Embryonic facial prominence (tissue), 1 donor: ENCODE data around the gene FAM53B.
"Not testable (repeated sequence)": the region's sequence is repeated elsewhere in the genome, so short reads cannot be mapped to it uniquely, and the experiment has no call there.

Experiments used
- DNase-seq: peaks from one replicate; pipeline ENCODE4 v3.0.0-alpha.2; 2016; ENCODE audit errors: extremely low spot score

Gene FAM53B, protein sequence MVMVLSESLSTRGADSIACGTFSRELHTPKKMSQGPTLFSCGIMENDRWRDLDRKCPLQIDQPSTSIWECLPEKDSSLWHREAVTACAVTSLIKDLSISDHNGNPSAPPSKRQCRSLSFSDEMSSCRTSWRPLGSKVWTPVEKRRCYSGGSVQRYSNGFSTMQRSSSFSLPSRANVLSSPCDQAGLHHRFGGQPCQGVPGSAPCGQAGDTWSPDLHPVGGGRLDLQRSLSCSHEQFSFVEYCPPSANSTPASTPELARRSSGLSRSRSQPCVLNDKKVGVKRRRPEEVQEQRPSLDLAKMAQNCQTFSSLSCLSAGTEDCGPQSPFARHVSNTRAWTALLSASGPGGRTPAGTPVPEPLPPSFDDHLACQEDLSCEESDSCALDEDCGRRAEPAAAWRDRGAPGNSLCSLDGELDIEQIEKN

DNA sequence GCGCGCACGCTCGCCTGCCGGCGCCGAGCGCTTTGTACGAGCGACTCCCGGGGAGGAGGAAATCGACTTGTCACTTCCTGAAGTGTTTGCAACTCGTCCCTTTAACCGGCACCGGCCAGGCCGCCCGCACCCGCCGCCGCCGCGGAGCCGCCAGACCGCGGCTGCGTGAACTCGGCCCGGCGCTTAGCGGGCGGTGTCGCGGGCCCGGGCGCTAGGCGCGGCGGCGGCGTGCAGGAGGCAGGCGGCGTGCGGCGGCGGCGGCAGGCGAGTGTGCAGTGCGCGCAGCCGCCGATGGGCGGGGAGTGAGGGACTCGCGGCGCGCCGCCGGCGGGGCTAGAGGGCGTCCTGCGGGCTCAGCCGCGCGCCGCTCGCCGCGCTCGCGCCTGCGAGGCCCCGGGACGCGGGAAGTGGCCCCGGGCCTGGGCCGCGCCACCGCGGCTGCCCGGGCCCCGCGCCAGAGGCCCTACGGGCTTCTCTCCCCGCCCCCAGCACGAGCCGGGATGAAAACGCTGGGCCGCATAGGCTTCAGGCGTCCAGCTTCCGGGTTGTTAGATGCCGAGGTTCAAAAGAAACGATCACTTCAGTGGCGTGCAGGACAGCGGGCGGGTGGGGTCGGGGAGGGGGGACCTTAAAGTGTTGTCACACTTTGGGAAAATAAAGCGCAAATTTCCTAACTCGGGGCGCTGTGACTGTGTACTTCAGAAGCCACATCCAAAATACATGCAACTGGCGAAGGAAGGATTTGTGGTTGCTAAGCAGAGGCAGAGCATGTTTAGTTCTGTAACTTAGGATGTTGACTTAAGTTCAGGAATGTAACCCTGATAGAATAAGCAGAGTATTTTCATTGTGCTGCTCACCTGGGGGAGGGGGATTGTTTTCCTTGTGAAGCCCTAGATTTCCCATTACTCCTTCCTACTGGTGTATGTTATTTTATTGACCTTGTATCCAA lies at the start of gene FAM53B:
Gene FAM53B (minus strand): TSS at position 277 of the 949 bp plus-strand sequence. CDS start 37,665 bp downstream, outside the sequence.
- DNase-seq, result peak; percentile 71

DNA sequence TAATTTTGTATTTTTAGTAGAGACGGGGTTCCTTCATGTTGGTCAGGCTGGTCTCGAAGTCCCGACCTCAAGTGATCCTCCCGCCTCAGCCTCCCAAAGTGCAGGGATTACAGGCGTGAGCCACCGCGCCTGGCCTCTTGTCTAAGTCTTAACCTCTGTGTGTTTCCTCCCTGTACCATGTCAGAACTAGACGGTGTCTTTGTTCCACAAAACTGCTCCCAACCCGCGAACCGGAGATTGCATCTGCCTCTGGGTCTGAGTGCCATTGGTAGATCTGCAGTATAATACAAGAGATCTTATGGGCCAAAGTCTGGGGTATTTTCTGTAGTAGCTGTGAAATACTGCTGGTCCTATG lies 48.8 kb upstream of the FAM53B start:
- no peak for DNase-seq

DNA sequence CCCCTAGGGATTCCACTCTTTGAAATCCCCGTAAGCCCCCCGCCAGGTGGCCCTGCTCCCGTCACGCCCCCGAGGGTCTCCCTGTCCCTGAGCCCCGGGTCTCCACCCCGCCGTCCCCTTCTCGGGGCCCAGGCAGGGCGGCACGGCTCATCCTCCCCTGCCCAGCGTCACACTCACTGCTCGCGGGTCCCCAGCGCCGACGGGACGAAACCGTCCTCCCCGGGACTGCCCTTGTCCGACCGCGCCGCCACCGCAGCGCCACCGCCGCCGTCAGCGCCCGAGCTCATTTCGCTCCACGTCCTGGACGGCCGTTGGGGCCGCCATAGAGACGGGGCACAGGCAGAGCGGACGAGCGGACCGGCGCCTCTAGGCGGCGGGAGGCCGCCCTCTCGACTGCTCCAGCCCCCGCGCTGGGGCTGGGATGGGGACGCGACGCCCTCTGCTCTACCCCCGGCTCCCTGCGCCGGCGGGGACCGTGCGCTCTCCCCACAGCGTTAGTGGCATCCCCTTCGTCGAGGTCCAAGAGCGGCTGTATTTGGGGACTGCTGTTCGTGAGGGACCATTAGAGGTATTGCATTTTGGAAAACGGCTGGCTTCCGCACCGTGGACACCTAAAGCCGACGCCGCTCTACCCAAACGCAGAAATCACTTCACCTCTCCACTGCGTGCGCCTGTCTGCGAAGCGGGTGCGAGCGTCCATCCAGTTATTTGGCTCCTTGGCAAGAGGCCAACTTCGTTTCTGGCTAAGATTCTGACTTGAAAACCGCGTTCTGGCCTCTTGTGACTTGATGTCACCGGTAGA lies 47.6 kb upstream of the FAM53B start, which contains the start of gene EEF1AKMT2:
Gene EEF1AKMT2 (minus strand): TSS at position 341 of the 802 bp plus-strand sequence. CDS start 54 bp downstream, at position 287.
- DNase-seq, result peak; percentile 78

DNA sequence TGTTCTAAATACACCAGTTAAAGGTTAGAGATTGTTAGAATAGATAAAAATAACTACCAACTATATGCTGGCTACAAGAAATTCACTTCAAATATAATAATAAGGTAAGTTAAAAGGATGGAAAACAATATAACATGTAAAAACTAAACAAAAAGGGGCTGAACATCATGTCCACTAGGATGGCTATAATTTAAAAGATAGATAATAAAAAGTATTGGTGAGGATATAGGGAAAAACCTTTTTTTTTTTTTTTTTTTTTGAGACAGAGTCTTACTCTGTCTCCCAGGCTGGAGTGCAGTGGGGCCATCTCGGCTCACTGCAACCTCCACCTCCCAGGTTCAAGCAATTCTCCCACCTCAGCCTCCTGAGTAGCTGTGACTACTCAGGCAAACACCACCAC lies 38.7 kb upstream of the FAM53B start:
- DNase-seq, result not testable (repeated sequence)

DNA sequence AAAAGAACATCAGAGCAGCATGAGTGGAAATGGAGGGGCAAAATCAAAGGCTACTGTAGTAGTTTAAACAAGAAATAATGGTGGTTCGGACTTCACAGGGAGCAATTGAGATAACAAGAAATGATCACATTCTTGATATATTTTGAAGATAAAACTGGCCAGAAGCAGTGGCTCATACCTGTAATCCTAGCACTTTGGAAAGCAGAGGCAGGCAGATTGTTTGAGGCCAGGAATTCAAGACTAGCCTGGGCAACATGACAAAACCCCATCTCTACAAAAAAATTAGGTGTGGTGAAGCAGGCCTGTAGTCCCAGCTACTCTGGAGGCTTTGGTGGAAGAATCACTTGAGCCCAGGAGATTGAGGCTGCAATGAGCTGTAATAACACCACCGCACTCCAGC lies 24.6 kb upstream of the FAM53B start:
- no peak for DNase-seq

DNA sequence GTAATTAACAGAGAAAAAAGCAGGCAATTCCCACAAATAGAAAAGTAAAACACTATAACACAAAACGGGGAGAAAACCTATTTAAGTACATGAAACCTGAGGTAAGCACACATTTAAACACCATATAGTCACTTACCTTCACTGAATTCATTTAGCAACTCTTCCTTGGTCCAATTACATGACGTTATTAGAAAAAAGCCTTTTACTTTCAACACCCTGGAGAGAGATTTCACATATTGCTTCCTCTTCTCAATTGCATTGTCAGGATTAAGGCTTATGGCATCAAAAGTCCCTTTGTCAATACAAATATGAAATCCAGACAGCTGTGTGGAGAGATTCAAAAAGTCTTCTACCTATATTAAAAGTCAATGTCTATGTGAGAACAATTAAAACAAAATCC lies 21.1 kb upstream of the FAM53B start:
- DNase-seq, result no peak

DNA sequence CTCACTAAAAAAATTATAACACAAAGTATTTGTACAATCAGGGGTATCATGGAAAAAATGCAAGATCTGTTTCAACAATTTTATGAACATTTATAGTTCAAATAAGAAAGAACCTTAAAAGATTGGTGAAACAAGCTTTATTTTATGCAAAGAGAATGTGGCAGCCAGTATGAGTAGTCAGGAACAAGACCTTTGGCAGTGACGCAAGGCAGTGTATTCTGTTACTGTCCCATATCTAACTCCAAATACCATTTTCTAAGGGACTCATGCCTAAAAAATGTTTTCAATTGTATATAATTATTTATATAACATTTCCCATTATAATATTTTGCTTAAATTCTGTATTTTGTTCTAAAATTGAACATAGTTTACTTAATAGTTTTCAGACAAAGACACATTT lies 19.1 kb upstream of the FAM53B start:
- no peak for DNase-seq

DNA sequence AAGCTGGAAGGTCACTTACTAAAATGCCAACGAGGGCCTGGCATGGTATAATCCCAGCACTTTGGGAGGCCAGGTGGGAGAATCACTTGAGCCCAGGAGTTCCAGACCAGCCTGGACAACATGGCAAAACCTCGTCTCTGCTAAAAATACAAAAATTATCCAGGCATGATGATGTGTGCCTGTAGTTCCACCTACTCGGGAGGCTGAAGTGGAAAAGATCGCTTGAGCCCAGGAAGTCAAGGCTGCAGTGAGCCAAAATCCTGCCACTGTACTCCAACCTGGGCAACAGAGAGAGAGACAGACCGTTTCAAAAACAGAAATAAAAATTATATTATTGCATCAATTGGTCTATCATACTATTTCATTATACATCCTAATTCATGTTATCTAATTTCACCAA lies 18.1 kb upstream of the FAM53B start:
- DNase-seq, result no peak

DNA sequence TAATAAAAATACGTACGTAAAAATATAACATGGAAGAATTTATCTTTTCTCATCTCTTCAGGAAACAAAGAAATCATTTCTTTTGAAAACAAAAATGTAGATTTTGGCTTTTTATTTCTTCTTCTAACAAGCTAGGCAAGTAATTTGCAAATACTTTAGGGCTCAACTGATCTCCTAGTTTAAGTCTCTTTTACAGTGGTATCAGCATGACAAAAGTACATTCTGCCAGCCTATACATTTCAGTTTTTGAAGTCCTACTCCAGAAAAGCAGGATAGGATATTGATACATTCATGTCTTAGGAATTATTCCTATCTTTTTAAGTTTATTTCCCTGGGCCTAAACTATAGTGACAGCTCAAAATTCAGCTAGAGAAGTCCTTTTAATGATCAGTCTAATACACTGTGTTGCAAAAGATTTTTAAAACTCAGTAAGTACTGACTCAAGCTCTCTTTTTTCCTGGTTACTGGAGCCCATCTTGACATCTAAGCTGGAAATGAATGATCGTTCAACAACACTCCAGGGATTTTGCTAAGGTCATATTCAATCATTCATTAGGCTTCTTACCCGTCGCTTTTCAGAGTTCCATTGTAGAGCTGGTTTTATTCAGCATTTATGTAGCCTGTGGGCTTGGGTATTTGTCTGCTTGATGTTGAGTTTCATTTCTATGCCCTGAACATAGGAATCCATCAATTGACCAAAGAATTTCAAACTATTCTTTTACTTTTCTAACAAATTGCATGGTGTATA lies 12.2 kb upstream of the FAM53B start:
- DNase-seq, result no peak

DNA sequence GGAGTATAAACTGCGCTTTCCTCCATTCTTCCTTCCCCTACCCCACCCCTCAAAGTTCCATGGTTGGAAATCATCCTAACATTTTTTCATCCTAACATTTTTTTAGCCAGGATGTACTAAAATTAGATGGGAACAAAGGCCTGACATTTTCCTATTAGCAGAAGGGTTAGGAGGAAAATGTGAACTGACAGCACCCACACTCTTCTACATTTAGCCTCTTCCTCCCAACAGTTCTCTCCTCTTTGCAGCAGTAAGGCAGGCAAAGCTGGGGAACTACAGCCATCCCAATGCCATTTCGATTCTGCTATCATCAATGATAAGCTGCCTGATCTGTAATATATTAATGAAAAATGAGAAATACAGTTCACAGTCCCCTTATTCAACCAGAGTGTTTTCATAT lies 11.4 kb upstream of the FAM53B start:
- DNase-seq, result no peak

DNA sequence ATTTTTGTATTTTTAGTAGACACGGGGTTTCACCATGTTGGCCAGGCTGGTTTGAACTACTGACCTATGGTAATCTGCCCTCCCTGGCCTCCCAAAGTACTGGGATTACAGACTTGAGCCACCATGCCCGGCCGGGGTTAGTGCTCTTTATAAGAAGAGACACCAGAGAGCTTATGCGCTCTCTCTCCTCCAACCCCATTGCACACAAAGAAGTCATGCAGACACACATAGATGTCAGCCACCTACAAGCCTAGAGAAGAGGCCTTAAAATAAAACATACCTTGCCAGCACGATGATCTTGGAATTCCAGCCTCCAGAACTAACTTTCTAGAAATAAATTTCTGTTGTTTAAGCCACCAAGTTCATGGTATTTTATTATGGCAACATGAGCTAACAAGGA lies 10.0 kb upstream of the FAM53B start:
- DNase-seq, result no peak

DNA sequence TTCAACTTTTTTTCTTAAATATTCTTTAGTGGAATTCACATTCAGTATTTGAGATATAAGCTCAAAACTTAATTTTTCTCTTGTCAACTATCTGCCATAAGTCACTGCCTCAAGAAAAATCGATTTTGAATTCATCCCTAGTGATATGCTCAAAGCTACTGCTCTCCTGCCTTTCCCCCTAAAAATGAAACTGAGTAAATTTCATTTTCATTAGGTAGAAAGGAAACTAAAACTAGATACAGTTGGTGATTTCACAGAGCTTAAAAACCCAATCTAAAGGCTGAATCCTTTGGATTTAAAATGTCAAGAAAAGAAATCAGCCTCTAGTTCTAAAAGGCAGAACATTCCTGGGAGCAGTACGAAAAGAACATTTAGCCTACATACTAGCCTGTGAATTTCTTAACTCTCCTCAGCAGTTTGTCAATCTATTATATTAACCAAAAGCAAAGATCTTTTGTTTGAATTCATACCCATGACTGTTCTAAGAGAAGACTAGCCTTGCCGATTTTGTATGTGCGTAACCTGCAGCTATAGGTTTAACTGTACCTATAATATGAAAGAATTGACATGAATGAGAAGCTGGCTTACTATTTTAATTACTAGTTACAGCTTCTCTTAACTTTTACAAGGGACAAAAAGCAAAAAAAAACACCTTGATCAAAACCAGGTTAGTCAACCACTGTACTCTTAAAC lies 4.9 kb upstream of the FAM53B start:
- DNase-seq, result no peak

DNA sequence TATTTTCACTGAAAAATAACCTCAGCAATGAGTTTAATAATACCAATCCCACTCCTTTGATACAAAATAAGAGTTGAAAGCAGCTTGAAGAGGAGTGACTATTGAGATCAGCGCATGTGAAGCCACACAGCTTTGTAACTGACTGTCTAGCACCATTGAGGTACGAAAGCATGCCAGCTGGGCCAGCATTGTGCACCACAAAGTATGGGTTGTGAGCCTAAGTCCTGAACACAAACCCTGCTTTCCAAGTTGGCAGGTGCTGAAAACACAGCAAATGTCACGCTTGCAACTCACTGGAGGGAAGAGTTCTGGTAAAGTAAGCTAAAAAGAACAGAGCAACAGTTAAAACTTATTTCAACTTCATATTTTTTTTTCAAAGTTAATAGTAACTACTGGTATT lies 4.0 kb upstream of the FAM53B start:
- no peak for DNase-seq

DNA sequence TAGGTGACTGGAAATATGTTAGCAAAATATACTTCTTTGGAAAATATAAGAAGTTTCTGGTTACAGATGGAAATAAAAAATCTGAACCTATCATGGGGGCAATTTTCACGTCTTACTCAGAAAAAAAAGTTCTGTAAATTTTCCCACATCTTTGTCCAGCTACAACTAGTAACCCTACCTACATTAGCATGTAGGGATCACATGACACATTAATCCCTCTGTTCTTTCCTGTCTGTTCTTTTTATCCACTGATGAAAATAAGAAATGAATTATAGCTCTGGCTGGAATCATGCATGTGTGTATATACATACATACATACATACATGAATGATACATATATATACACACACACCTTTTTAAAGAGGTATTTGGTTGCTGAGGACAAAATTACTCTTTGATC lies 3.6 kb upstream of the FAM53B start:
- DNase-seq, result no peak

DNA sequence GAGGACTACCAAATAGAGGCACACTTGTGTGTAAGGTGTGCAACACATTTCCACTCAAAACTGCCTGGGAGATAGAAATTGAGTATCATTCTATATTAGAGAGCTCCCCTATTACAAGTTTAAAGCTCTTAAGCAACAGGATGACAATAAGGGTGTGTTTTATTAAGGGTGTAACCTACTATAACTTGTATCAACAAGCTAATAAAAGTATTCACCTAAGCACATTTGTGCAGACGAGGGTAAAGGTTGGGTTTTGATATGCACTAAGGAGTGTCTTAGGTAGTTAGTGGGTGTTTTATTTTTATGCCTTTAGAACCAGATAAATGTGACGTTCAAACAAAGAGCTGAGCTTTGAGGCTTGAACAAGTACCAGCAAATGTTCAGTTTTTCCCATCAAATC lies 2.8 kb upstream of the FAM53B start:
- DNase-seq, result no peak

DNA sequence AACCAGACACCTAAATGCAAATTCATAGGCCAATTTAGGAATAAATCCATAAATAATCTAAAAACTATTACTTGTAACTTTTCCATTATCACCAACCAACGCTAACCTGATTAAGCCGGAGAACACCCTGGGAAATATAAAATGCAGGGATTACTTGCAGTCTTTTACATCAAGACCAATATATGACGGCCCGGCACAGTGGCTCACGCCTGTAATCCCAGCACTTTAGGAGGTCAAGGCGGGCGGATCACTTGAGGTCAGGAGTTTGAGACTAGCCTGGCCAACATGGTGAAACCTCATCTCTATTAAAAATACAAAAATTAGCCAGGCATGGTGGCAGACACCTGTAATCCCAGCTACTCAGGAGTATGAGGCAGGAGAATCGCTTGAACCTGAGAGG lies 2.3 kb upstream of the FAM53B start:
- not testable (repeated sequence) for DNase-seq

DNA sequence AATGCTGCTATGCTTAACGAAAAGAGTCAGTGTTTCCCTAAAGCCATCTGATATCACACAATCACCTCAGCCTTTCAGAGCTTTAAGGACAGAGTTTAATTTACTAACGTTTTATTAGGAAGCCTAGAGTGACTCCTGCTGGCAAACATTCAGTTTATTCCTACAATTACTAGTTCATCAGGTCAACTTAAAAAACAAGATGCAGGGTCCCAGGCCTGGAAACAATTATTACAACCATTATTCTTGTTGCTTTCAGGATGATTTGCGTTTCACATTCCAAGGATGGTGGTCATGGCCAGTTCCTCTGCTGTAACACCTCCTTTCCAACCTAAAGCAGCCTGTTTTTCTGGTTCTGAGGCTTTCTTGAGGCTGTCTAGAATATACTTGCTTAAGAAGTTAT lies 1.5 kb upstream of the FAM53B start:
- DNase-seq, result peak; percentile 29

DNA sequence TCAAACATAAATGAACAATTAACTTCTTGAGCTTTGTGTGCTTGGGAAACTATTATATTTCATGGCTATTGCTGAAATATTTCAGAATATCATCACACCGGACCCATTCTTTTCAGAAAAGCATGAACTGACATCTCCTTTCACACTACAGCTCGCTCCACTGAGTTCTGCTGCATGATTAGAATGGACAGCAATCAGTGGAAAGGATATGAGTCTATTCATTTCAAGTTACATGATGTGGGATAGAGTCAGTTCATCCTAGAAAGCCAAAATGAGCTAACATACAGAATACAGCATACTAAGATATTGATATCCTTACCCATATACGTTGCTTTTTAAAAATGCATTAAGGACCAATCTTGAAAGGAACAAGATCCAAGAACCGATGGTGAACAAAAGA lies 1.1 kb upstream of the FAM53B start:
- DNase-seq, result no peak

DNA sequence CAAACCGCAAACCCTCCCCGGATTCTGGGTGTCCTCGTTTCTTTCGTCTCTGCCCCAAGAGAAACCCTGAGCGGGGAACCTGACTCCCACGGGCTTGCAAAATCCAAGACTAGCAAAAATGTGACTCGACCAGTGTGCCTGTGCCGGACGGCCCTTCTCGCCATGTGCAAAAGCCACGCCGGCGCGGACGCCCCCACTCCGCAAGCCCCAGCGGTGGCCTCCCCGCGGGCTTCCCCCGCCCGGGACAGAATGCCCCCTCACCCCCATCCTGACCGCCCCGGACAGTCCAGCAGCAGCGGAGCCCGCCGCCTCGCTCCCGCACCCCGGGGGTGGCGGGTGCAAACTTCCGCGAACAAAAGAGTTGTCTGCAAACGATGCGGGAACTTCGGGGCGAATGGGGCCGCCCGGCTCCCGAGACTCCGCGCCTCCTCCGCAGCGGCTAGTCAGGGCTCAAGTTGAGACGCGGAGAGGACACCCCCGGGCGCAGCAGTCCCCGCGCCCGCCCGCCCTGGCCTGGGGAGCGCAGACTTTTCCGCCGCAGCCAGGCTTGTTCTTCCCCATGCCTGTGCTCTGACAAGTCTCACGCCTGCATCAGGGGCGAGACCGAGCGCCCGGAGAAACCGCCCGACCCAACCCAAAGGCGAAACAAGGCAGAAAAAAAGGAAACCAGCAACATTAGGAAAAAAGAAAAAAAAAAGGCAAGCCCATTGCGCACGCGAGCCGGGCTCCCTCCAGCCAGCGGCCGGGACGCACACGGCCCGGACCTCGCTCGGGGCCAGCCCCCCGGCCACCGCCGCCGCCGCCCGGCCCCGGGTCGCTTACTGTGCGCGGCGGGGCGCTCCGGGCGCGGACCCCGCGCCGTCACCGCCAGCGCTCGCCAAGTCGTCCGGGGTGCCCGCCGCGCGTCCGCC lies 732 bp downstream of the FAM53B start:
- no peak for DNase-seq
